HG02571 (cell line): ENCODE data around the gene MYLK3.
A peak's percentile ranks its signal among the peaks of the same experiment; 100 is the strongest.
"Not testable (repeated sequence)": the region's sequence is repeated elsewhere in the genome, so short reads cannot be mapped to it uniquely, and the experiment has no call there.

Source experiments
- ATAC-seq: cut with Tn5 transposase; IDR thresholded peaks from one replicate; pipeline ENCODE4 v1.9.1; 2021; ENCODE audit warnings: mild to moderate bottlenecking, moderate library complexity; ENCODE audit not compliant: unreplicated experiment

The MYLK3 gene

DNA sequence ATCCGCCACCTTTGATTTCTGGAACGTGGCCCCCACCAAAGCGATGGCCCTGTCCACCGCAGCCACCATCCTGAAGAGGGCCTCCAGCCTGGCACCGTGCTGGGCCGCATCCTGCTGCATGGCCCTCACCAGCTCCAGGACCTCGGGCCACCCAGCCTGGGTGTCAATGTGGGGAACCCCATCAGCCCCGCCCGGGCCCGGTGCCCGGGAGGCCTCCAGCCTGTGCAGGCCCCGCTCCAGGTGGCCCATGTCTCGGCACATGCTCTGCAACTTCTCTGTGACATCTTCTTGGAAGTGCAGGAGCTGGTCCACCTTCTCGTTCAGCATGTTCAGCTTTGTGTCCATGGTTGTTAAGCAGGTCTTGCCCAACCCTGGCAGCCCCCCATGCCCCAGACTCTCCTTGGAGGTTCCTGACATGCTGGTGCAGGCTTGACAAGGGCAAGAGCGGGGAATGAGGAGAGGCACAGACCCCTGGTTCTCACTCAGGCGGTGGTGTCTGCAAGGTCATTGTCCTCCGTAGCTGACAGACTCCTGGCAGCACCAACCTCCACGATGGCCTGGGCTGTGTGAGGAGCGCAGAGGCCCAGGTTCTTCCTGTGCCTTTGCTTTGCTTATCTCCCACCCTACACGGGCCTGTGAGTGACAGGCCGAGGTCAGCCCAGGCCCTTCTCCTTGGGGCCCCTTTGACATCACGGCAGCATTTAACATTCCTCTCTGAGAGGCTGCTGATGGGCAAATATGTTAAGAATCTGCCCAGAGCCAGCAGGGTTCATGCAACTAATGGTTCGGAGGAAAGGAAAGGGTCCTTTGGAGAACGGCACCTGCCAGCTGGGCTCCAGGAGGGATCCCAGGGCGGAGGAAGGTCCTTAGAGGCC lies at the start of gene MYLK3:
MYLK3 (minus strand) TSS at position 568 of the 875 bp plus-strand sequence; CDS start at position 417, 151 bp downstream.
- no peak for ATAC-seq

DNA sequence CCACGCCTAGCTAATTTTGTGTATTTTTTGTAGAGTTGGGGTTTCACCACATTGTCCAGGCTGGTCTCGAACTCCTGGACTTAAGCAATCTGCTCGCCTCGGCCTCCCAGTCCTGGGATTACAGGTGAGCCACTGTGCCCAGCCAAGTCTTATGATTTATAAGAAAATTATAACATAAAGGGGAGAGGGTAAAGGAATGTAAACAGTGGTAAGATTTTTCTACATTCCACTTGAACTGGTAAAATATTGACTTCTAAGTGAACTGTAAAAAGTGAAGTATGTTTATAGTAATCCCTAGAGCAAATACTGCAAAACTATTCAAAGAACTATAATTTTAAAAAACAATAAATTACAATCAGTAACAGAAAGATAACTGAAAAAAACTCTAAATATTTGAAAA lies 49.4 kb upstream of the MYLK3 start:
- no peak for ATAC-seq

DNA sequence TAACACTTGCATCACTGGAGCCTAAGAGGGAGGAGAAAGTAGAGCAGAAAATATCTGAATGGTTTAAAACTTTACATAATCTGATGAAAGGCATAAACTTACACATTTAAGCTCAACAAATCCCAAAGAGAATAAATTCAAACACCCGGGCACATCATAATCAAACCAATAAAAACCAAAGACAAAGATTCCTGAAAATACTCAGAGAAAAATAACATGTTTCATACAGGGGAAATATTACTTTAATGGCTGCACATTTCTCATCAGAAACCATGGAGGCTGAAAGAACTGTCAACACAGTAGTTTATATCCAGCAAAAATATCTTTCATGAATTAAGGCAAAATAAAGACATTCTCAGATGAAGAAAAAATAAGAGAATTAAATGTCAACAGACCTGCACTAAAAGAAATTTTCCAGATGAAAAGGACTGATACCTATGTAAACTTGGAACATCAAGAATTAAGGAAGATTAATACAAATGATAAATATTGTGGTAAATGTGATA lies 48.7 kb upstream of the MYLK3 start:
- ATAC-seq, result no peak

DNA sequence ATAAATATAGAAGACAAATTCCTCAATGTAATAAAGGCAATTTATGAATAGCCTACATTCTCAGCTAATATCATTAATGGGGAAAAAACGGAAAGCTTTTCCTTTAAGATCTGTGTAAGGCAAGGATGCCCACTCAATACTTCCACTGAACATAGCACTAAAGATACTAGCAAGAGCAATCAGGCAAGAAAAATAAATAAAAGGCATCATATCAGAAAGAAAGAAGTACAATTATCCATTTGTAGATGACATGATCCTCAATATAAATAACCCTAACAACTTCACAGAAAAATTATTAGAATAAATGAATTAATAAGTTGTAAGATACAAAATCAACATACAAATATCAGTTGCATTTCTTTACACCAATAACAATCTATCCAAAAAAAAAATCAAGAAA lies 45.7 kb upstream of the MYLK3 start:
- ATAC-seq, result no peak

DNA sequence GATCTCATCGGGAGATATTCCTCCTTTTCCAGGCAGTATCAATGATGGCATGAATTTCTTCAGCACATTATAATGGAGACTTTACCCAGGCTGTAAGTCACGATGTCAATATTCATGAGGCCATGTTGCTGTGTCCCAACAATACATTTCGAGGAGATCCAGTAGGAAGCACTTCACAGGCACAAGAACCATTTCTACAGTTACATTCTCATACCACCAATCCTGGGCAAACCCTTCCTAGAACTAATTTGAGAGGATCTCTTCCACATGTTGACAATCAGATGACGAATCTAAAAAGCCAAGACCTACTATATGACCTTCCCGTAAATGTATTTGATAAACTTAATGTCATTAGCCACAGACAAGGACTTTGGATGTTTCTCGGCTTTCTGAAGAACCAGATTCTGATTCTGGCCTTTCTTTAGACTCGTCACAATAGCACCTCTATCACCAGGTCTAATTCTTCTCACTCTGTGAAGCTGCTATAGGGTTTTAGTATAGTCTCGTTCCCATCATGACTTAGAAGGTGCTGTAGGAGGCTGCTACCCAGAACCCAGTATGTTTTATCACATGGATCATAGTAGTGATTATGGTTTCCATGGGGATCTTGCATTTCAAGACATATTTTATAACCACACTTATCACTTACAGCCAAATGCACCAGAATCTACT lies 42.6 kb upstream of the MYLK3 start:
- ATAC-seq, result no peak

DNA sequence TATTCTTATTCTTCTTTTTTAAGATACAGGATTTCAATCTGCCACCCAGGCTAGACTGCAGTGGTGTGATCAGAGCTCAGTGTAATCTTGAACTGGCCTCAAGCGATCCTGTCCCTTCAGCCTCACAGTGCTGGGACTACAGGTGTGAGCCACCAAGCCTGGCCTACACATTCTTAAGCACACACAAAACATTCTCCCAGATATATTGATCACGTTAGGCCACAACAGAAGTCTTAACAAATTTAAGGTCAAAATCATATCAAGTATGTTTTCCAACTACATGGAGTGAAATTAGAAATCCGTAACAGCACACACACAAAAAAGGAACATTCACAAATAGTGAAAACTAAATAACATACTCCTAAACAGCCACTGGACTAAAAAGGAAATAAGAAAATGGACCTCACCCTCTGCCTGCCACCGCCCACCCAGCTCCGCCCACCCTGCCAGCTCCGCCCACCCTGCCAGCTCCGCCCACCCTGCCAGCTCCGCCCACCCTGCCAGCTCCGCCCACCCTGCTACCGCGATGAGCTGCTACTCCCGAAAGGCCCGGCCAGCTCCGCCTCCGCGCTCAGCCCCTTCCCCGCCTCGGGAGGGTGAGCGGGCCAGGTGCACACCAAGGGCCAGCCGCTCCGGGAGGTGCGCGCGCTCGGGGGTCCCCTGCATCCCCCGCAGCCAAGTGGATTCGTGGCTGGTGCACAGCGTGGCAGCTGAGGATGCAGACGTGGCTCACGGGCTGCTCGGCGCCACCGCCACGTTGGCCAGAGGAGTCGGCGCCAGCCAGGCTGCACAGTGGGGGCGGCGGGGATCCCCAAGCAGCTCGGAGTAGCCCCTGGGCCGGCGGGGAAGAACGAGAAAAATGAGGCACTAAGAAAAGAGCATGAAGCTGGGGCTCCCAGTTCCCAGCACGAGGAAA lies 41.6 kb upstream of the MYLK3 start:
- peak; percentile 85 for ATAC-seq

DNA sequence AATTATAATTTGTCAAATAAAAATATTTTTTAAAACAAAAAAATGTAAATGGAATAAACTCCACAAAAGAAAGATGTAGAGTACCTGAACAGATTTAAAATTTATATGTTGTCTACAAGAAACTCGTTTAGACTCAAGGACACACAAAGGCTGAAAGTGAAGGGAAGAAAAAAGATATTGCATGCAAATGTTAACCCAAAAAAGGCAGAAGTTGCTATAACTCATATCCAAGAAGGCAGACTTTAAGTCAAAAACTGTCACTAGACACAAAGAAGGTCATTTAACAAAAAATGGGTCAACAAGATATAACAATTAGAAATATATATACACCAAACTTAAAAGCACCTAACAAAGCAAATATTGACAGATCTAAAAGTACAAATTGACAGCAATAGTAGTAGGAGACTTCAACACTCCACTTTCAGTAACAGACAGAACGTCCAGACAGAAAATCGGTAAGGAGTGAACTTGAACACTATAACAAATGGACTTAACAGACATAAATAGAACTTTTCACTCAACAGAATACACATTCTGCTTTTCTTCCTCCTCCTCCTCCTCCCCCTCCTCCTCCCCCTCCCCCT lies 40.8 kb upstream of the MYLK3 start:
- no peak for ATAC-seq

DNA sequence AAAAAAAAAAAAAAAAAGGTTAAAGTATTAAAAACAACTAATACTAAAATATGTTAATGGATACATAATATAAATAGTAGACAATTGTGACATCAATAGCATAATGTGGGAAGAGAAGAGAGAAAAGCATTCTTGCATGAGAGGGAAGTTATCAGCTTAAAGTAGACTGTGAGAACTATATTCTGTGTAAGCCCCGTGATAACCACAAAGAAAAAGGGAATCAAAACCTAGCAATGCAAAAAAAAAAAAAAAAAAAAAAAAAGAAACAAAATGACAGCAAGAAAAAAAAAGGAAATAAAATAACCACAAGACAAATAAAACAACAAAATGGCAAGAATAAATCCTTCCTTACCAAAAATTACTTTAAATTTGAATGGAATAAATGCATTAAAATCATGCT lies 39.8 kb upstream of the MYLK3 start:
- ATAC-seq, result no peak

DNA sequence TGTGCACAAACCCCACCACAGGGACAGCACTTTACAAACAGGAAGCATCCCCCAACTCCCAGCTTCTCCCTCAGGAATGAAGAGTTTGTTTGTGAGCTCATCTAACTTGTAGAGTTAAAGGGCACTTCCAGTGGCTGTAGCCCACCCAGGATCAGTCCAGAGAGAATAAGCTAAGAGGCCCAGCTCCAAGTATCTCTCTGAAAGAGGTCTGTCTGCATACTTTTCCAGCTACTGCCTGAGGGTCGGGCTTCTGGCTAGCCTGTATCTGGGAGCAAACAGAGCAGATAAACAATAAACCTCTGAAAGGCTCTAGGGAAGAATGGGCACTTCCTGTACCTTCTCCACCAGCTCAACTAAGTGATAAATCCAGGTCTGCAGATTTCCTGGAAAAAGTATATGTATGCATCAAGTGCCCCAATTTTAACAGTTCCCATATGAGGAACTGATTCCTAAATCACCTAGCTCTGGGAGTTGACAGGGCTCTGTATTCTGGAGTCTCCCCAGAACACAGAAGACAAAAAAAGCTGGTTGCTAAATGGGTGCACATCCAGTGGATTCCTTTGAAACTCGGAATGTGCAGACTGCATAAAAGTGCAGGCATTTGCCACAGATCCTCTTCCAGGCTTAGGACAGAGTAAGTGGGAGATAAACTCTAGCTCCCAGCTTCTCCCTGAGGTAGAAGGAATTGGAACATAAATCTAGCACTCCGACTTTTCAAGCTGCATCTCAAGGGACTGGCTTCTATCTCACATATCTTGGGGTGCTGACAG lies 37.1 kb upstream of the MYLK3 start:
- no peak for ATAC-seq

DNA sequence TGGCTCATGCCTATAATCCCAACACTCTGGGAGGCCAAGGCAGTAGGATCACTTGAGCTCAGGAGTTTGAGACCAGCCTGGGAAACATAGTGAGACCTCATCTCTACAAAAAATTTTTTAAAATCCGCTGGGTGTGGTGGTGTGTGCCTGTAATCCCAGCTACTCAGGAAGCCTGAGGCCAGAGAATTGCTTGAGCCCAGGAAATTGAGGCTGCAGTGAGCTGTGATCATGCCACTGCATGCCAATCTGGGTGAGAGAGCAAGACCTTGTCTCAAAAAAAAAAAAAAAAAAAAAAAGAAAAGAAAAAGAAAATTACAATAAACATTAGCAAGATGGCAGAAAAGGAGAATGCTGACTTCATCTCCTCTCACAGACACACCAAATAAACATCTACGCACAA lies 36.4 kb upstream of the MYLK3 start:
- not testable (repeated sequence) for ATAC-seq

DNA sequence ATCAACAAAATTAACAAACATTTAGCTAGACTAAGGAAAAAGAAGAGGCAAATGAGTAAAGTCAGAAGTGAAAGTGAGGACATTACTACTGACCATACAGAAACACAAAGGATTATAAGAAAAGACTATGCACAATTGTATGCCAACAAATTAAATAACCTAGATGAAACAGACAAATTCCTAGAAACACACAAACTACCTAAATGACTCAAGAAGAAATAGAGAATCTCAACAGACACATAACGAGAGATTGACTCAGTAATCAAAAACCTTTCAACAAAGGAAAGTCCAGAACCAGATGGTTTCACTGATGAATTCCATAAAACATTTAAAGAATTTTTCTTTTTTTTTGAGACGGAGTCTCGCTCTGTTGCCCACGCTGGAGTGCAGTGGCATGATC lies 35.7 kb upstream of the MYLK3 start:
- no peak for ATAC-seq

DNA sequence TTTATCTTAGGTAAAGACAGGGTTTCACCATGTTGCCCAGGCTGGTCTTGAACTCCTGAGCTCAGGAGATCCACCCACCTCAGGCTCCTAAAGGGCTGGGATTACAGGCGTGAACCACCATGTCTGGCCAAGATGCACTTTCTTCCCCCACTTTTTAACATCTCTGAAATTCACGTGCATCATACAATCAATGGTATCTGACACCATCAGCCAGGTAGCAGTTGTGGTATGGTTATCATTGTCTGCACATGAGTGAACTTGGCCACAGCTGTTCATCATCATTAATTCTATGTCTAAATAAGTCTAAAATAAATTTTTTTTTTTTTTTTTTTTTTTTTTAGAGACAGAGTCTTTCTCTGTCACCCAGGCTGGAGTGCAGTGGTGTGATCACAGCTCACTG lies 34.2 kb upstream of the MYLK3 start:
- no peak for ATAC-seq

DNA sequence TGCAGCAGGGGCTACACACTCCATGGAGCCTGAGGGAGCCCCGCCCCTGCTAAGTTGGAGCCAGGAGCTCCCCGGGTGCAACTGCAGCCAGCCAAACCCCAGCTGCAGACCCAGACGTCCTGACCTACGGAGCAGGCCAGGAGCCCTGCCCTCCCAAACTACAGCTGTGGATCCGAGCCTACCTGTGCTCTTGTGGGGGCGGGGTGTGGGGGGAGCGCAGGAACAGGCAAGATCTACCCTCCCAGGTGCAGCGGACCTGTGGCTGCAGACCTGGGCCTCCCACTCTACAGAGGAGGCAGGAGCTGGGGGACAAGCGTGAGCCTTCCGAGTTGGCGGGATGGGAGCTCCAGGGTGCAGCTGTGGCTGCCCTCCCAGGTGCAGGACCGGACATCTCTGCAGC lies 29.7 kb upstream of the MYLK3 start:
- no peak for ATAC-seq

DNA sequence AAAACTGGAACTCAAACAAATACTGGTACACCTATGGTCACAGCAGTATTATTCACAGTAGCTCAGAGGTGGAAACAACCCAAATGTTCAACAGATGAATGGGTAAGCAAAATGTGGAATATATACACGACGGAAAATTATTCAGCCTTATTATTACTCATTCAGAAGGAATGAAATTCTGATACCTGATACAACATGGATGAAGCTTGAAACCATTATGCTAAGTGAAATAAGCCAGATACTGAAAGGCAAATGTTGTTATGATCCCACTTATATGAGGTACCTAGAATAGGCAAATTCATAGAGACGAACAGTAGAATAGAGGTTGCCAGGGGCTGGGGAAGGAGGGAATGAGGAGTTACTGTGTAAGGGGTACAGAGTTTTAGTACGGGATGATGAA lies 27.1 kb upstream of the MYLK3 start:
- ATAC-seq, result no peak

DNA sequence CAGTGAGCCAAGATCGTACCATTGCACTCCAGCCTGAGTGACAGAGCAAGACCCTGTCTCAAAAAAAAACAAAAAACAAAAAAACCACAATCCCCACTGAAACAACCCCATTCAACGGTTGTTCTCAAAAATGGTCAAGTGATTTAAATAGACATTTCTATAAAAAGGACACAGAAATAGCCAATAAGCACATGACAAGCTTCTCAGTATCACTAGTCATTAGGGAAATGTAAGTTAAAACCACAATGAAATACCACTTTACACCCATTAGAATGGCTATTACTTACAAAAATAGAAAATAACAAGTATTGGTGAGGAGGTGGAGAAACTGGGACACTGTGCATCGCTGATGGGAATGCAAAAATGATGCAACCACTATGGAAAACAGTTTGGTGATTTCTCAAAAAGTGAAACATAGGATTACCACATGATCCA lies 26.6 kb upstream of the MYLK3 start:
- ATAC-seq, result peak; percentile 47

DNA sequence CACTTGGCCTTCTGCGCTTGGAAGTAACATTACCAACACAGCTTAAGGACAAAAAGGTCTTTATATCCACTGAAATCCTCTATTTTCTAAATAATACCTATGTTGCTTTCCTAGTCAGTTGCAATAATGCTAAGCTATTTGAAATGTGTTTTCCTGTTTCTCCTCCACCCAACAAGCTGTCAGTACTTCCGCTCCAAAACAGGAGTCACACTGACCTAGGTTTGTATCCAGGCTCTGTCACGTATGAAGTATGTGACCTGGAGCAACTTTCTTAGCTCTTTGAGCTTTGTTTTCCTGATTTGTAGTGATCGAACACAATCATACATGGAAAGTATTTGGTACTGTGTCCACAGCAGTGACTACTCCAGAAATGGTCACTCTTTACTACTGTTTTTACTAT lies 24.3 kb upstream of the MYLK3 start:
- ATAC-seq, result no peak

DNA sequence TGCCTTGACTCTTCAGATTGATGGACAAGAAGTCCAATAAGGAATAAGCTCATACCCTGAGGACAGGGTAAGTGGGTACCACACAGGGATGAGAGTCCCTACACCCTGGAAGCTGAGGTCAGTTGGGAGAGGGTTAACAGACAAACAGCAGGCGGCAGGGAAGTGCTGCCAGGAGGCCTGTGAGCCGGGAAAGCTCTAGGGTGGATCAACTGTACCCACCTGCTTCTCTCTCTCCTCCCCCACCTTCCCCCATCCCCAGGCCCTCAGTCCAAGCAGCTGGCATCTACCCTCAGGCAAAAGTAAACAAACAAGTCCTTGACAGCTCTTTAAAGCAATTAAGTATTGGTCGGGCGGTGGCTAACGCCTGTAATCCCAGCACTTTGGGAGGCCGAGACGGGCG lies 20.7 kb upstream of the MYLK3 start:
- ATAC-seq, result no peak

DNA sequence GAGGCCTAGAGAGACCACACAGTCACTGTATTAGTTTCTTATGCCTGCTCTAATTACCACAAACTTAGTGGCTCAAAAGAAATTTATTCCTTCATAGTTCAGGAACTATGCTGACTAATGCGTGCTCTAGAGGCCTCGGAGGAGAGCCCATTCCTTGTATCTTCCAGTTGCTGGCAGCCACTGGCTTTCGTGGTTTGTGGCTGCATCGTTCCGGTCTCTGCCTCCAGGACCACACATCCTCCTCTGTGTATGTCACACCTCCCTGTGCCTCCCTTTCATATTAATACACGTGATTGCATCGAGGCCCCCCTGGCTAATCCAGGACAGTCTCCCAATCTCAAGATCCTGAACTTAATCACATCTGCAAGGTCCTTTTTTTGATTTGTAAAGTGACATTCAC lies 16.9 kb upstream of the MYLK3 start:
- no peak for ATAC-seq

DNA sequence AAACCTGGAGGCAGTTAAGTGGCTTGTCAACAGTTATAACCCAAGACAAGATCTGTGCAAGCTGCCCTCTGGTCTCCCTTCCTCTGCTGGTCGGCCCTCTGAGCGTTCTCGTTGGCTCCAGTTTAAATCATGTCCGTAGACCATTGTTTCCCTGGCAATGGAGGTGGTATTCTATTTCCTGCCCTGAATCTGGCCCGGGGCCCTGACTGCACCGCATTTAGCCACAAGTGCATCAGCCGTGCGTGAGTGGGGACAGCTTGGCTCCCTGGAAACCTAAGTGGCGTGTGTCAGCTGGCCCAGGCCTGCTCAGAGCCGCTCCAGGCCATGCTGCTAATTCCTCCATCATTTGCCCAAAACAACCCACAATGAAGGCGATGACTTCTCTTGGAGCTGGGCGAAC lies 15.0 kb upstream of the MYLK3 start:
- no peak for ATAC-seq

DNA sequence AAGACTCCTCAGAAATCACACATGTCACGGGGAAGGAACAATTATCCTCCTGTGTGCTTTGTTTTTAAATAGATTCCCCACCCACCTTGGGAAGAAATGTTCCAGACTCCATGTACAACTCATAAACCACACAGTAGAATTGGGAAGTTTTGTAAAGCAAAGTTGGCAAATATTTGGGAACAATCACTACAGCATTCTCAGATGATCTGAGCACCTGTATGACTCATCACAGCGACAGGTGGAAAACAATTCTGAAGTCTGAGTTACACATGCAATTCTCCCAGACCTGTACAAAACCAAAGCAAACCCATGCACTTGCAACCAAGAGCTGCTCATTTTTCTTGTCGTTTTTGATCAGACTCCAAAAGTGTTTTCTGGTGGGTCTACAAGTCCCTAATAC lies 14.4 kb upstream of the MYLK3 start:
- ATAC-seq, result no peak
